ENCODE results near the gene PLOD2.

The PLOD2 gene

DNA sequence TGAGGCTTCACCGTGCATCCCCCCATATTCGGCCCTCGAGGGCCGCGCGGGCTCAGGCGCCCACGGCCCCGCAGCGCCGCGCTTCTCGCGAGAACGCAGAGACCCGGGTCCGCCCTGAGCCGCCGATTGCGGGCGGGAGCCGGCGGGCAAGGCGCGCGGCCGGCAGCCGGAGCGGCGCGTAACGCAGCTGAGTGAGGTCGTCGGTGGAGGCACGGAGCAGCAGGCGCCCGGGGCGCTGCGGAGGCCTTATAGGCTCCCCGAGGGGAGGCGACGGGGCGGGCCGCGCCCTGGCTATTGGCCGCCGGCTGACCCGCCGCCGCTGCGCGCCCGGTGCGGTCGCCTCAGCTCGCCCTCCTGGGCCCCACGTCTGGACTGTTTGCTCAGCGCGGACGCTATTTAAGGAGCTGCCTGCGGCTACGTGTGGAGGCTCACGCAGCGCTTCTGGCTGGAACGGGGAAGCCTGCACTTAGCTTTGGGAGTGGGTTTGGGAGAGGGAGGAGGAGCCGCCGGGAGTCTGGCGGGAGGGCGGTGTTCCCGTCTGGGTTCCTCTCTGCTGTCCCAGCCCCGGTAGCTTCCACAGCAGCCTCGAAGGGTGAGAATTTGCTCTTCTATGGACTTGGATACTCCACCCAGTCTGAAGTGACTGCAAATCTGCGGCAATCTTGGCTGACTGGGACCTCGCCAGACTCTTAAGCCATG lies at the start of gene PLOD2:
Gene PLOD2, minus strand, starts transcription at position 221 of the 699 bp plus-strand sequence. Its CDS starts 195 bp downstream, at position 26.
- peak in 1 of 2 donors; percentile 12 for DNase-seq (ENCODE audit: low read depth in 2 of 2)

DNA sequence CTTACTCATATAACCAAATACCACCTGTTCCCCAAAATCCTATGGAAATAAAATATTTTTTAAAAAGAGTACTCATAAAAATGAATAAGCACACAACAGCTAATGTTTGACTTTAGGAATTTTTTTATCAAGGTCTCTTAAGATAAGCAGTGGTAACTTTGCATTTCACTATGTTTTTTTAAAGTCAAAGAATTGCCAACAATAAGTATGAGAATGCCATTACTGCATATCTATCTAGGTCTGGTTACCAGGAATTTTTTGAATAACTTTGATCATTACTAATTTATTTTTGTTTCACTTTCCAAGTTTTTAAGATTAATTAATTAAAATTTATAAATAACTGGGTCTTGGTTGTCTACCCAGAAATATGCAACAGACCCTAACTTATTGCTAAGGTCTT lies 48.4 kb upstream of the PLOD2 start:
- DNase-seq (ENCODE audit: low read depth in 2 of 2): no peak

DNA sequence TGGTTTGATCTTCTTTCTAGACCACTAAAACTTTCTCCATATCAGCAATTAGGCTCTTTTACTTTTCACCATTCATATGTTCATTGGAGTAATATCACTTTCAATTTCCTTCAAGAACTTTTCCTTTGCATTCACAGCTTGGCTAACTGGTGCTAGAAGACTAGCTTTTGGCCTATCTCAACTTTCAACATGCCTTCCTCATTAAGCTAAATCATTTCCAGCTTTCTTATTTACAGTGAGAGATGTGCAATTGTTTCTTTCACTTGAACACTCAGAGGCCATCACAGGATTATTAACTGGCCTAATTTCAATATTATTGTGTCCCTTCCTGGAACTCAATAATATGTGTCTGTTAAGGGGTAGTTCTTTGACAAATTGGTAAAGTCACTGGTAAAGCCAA lies 42.8 kb upstream of the PLOD2 start:
- DNase-seq (ENCODE audit: low read depth in 2 of 2): no peak

DNA sequence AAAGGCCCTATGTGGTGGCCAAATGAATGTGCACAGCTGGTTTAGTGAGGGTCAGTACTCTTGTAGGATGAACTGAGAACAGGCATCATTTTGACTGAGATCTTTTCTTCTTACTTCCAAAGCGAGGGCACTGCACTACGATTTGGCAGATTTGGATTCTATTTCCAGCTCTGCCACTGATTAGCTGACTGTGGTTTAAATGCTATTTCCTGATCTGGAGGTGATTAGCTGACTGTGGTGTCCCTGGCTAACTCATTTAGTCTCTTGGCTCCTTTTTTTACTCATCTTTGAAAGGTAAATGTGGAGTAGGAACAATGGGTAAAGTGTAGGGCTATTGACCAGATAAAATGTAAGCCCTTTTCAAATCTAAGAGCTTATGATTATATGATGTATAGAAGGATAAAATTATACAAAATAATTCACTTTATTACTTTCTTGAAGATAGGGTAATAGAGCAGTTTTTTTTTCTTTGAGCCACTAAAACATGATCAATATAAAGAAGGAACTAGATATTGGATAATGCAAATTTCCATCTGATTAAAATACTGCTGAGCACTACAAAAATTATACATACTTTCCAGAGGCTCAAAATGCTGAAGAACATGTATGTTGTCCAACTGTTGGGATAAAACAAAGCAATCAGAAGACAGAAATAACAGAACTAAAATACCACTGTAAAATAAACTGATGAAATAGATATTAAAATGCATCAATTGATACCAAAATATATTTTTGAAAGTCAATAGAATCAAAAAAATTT lies 39.7 kb upstream of the PLOD2 start:
- no peak for DNase-seq (ENCODE audit: low read depth in 2 of 2)

DNA sequence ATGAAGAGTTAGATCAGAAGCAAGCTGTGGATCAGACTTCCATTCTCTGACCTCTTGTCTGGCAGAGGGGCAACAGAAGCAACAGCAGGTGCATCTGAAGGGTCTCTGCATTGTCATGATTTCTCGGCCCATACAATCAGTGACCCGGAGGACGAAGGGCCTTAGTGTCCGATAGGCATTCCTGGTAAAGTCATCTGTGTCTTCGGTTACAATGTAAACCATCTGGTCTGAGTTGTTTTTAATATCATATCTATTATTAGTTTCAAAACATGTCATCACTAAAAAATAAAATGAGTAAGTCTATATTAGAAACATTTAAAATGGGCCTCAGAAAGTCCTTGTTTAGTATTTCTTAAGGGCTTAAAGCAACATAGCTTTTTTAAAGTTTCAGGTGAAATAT lies 38.8 kb upstream of the PLOD2 start:
- no peak for DNase-seq (ENCODE audit: low read depth in 2 of 2)

DNA sequence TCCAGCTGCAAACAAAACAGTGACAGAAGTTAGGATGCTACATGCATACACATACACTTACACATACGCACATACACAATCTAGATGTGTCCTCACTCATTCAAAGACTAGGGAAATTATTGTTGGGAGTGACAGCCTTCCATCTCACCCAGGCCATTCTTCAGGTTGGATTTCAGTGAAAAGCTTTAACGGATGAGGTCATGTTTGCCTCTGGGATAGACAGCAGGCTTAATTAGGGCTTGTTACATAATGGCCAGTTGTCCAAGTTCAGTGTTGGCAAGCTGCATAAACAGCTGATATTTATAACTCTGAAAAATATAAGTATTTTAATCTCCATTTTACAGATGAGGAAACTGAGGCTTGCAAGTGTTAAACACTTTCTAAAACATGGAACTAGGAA lies 35.8 kb upstream of the PLOD2 start:
- DNase-seq (ENCODE audit: low read depth in 2 of 2): no peak

DNA sequence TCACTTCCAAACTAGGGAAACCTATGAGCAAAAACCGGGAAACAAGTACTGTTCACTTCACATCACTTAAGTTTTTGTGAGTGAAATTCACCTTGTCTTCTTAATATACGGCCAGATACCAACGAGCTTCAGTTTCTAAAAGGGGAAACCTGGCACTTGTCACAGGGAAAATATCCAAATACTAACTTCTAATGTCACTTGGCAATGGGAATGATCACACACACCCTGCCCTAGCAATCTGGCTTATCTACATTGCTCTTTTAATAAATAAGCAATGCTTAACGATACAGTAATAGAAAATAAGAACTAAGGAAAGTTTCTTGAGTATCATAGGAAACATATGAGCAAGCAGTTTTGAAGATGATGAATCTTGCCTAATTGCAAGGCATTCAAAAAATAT lies 34.6 kb upstream of the PLOD2 start:
- no peak for DNase-seq (ENCODE audit: low read depth in 2 of 2)

DNA sequence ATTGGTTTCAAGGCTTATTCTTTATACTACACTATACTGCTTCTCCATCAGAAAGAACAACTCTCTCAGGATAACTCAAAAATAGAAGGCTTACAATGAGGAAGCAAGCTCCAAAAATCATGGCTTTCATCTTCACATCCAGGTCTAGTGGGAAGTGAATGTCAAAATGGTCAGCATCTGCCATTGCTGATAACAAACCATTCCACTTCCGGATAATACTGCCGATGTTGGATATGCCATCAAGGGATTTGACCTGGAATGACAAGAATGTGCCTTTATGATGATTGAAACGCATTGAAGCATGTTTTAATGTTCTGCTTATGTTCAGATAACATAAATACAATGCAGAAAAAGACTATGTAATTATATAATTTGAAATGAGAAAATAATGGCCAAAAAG lies 34.0 kb upstream of the PLOD2 start:
- DNase-seq (ENCODE audit: low read depth in 2 of 2): no peak

DNA sequence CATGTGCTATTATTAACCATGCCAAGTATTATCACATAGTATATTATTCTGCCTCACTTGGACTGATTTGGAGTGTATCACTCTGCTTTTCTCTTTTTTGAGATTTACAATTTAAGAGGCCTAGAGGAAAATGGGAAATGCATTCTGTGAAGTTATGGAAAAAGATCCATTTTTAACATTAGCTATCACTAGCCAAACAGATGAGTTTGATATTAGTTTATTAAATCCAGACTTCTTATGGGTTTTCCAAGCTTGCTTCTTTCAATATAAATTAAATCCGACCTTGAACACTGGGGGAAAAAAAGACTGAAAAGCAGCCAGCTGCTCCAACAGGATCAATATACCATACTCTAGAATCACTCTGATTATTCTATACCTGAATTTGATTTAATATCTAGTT lies 30.1 kb upstream of the PLOD2 start:
- no peak for DNase-seq (ENCODE audit: low read depth in 2 of 2)

DNA sequence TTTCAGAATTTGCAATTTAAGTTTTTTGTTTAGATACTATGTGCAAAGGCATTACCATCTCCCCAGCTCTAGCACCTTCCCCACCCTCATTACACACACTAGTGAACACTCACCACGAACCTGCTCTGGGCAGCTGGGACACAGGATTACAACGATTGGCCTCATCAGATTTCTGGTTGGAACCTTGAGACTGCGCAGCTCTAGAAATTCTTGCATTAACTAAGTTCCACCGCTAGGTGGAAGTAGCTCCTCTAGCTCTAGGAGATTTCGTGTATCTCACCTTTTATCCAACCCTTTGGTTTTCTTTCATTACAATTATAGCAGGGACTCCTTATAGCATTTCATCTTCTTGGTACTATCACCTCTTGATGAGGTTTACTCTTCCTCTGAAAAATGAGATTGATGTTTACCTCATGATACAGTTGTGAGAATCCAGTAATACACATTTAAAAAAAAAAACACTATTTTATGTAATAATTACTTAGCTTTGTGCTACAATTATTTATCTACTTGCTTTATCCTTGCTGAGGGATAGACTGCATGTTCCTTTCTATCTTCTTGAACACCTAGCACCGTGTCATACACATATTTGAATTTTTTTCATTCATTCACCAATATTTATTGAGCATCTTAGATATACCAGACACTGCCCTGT lies 28.7 kb upstream of the PLOD2 start:
- no peak for DNase-seq (ENCODE audit: low read depth in 2 of 2)

DNA sequence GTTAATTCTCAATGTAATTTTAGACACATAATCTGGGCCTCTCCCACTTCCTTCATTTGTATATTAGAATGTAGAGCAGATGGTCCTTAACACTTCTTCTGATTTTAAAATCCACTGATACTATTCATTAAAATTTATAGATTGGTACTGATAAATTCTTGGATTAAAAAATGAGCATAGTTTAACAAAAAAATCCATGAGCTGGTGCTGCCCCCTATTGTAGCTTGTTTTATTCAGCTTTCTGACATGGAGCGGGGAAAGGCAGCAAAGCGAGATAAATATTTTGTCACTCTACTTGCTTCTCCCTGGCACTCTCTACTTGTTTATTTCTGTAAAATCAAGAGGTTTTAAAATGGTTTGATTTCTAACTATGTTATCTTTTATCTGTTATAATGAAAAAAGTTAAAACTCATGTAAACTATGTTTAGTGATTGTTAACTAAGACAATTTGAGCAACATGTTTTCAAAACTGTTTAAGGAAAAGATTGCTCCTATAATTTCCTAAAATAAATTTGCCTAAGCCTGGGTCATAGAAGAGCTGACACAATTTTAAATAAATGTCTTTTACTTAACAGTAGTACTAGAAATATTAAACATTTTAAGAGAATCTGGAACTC lies 26.5 kb upstream of the PLOD2 start:
- DNase-seq (ENCODE audit: low read depth in 2 of 2): no peak

DNA sequence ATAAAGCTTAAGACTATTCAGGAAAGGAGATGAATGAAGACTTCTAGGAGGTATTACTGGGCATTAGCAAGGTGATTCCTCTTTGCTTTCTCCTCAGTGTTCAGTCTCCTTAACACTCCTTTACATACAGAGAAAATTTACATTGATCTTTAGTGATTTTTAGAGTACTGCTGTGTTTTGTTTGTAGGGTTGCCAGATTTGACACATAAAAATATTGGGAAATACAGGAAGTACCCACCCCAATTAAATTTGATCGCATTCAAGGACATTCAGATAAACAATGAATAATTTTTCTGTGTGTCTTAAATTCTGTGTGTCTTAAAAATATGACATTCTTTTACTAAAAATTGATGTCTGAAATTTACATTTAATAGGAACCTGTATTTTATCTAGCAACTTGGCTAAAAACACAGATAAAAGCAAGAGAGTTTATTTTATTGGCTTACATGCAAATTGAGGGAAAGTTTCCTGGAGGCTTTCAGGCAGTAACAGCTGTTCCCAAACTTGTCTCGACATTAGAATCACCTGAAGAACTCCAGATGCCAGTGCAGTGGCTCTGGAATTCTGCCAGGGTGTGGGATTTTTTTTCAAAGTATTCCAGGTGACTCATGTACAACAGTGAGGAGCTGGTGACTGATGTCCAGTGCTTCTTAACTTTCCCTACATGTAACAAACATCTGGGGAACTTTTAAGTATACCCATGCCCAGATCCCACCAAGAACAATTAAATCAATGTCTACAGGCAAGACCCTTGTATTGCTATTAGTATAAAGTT lies 23.4 kb upstream of the PLOD2 start:
- no peak for DNase-seq (ENCODE audit: low read depth in 2 of 2)

DNA sequence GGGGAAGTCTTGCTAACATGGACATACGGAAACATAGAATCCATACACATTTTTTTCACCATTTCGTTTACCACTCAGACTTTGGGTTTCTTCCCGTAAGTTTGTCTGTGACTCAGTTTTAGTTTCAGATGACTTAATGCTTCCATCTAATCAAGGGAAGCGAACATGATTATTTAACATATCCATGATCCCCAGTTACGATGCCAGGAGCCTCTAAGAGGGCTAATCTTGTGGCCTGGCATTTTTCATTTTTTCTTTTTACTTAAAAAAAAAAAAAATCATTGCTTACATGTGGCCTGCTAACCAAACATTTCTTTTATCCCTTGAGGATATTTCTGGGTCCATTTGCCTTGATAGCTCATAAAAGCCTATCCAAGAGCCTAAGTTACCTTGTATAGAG lies 20.2 kb upstream of the PLOD2 start:
- DNase-seq (ENCODE audit: low read depth in 2 of 2): no peak

DNA sequence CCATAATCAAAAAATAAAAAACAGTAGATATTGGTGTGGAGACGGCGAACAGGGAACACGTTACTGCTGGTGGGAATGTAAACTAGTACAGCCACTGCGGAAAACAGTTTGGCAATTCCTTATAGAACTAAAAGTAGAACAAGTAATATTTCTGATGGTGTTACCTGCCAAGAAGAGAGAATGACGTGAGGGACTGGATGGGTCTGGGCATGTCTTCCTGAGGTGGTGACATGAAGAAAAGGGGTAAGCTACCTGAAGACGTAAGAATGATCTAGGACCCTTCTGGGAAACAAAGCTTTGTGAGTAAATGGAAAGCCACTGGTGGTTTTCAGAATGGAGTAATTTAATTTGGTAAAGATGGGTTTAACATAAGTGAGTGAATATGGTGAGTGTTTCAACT lies 19.4 kb upstream of the PLOD2 start:
- no peak for DNase-seq (ENCODE audit: low read depth in 2 of 2)

DNA sequence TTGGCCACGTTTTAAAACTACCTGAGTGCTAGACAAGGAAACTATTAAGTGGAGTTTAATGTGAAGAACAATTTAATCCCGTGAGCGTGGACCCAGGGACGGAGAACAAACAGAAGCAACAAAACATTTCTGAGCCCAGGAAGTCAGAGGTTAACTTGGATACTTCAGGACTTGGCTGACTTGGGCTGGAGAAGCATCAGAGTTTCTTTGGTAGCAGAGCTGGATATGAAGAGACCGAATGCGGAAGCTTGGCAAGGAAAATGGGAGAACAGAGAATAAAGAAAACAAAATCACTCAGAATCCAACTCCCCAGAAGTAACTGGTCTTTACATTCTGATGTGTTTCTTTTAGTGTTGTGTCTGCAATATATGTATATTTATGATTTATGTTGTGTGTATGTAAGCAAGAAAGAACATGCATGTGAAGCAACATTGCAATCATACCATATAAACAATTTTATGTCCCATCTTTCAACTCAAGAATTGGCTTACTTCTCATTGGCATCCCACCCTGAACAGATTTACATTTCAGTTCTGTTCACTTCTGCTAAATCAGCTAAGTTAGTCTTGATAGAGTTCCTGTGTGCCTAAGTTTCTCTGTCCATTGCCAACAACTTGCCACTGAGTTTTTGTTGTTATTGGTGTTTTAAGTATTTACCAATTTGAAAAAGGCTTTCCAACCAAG lies 17.2 kb upstream of the PLOD2 start:
- no peak for DNase-seq (ENCODE audit: low read depth in 2 of 2)

DNA sequence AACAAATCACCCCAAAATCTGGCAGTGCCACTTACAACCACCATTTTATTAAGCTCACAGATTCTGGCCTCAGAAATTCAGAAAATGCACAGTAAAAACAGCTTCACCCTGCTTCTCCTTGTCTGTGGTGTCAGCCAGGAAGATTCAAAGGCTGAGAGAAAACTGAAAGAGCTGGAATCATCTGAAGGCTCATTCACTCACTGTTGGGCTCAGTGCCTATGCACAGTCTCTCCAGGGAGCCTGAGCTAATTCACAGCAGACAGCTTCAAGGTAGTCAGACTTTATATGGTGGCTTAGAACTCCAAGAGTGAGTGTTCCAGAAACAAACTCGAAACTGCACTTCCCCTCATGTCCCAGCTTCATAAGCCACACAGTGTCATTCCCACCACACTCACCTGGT lies 16.5 kb upstream of the PLOD2 start:
- DNase-seq (ENCODE audit: low read depth in 2 of 2): no peak

DNA sequence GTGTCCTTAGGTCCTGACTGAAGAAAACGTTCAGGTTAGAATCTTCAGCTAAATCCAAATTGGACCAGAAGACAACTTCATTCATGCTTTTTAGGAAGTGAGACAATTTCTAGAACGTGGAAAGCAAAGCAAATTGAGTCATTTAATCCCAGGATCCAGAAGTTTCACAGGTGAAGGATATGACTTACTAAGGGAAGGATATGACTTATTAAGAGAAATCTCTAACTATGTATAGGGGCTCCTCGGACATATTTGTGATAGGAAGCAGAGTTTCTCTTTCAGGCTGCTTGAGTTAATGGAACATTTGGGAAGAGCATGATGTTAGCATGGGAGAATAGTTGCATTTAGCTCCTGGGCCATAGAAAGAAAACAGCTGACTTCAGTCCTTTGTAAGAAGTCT lies 16.1 kb upstream of the PLOD2 start:
- DNase-seq (ENCODE audit: low read depth in 2 of 2): no peak

DNA sequence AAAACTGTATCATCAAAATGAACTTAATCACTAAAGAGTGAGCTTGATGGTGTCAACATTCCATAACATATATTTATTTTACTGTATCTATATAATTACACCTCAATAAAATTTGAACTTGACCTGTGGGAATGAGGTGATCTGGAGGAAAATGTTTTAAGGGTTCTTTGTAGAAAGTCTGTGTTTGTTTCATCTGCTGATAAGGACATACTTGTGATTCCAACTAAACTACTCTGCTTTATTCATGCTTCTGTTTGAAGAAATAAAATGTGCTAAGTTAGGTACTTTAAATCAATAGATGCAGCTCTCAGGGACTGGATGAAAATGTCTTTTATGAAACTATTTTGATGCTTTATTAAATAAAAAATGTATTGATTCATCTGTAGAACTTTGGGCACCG lies 11.6 kb upstream of the PLOD2 start:
- no peak for DNase-seq (ENCODE audit: low read depth in 2 of 2)

DNA sequence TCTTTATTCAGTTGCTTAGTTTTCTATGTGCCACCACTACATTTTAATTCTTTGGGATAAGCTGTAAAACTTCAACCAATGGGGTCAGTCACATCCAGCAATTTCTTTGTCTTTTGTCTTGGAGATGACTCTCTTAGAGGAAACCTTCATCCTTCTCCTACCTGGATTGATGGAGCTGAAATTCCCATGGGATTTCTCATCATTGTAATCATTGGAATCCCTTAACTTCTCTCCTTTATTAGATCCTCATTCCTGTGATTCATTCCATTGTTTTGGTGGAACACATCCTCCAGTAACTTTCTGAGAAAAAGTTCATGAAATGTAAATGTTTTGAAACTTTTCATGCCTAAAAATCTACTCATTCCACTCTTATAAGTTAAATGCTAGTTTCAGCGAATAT lies 9.6 kb upstream of the PLOD2 start:
- DNase-seq (ENCODE audit: low read depth in 2 of 2): no peak

DNA sequence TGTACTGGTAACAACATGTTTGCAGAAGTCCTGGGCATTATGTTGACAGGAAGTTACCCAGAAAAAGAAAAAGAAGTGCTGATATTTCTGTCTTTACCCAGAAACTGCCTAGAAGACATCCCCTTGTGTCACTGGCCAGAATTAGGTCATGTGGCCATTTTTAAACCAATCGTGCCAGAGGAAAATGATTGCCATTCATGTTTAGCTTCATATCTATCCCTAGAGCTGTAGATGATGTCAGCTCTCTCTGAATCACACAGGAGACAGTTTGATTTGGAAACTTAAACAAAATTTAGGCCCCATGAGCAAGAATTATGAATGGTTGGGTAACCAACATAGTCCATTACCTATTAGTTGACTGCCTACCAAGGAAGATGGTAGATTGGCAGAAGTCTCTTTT lies 8.9 kb upstream of the PLOD2 start:
- no peak for DNase-seq (ENCODE audit: low read depth in 2 of 2)

DNA sequence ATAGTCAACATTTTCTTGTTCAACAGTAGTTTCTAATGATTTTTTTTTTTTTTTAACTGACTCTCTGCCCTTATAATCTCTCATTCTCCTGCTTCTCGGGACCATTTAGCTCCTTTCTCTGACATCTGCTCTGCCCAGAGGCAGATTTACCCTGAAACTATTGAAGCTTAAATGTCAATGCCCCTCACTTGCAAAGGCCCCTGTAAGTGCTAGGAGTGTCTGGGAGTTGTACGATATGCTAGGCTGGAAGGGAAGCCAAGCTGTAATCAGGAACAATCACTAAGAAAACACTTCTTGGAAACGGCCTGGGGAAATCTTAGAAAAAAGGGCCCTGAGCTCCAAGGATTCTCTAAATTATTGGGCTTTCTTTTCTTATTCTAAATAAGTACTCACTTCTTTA lies 5.8 kb upstream of the PLOD2 start:
- no peak for DNase-seq (ENCODE audit: low read depth in 2 of 2)
